NCI-H345 treated with DMSO at 0.1 percent for 48 hours (cell line): ENCODE data around the gene TPM1.

ENCODE experiments used
- DNase-seq: peaks from one replicate; lab custom pipeline; 2025; ENCODE audit not compliant: unreplicated experiment; lab: John Stamatoyannopoulos, UW

TPM1 gene

GRCh38 chr15:63015618-63016017 is 26.9 kb upstream of the TPM1 start:
- no peak for DNase-seq

GRCh38 chr15:63016234-63016633 is 26.3 kb upstream of the TPM1 start:
- no peak for DNase-seq

GRCh38 chr15:63018639-63019038 is 23.9 kb upstream of the TPM1 start:
- DNase-seq: no peak

DNA sequence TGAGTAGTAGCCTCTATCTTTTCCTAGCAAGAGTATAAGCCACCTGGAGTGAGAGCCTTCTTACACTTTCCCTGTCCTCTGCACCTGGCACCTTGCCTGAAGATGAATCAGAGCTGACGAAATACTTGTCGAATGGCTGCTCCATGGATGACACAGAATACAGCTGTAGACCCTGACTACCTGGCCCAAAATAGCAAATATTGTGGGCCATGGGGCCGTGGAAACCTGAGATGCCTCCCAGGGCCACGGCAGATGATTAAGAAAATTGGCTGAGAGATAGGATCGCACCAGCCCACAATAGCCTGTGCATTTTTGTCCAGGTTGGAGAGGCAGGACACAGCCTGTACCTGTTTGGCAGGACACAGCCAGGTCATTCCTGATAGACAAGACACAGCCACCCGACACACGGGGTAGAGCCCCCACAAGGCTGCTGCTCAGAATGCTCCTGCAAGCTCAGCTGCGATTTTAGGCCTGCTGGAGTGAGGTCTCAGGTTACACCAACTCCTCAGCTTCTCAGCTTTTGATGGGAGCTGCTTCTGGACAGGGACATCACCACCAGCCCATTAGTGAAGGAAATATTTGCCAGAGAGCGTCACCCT is 22.9 kb upstream of the TPM1 start:
- no peak for DNase-seq

DNA sequence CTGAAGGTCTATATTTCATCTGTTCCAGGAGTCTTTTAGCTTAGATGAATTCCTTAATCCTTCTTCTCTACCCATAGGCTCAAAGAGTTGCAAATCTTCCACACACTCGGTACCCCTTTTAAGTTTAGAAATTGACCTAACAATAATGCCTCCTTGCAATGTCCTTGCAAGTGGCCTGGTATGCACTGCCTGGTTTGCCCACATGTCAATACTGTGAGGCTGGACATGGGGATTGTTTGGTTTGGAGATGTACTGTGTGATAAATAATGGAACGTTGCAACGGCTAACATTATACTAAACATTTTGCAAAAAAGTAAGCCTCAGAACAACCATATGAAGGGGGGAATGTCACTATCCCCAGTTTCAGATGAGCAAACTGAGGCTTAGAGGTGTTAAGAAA is 22.4 kb upstream of the TPM1 start:
- DNase-seq: no peak

DNA sequence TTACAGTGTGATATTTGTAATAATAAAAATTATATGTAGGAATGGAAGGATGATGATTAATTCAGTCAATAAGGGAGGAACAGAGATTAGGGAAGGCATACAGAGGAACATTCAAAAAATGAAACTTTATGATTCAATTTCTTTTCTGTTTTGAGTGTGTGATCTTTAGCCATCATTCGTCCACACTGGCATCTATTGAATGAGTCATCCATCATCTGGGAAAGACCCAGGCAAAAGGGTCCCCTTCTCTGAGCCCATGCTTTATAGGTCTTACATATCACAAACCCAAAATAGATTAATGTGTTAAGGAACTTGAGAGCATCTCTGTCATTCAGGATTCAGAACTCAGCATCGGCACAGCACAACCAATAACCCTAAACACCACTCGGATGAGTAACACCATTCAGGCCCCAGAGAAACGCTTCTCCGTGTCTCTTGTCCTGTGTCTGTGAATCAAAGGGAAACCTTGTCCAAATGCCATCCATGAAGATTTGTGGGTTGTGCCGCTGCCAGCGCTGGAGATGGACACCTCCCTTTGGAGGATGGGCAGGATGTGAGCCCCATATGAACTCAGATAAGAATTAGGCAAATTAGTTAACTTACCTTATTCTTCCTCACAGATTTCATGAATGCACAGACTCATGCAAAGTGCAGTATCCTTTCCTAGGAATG is 21.7 kb upstream of the TPM1 start:
- no peak for DNase-seq

GRCh38 chr15:63022181-63022580 is 20.4 kb upstream of the TPM1 start:
- no peak for DNase-seq

DNA sequence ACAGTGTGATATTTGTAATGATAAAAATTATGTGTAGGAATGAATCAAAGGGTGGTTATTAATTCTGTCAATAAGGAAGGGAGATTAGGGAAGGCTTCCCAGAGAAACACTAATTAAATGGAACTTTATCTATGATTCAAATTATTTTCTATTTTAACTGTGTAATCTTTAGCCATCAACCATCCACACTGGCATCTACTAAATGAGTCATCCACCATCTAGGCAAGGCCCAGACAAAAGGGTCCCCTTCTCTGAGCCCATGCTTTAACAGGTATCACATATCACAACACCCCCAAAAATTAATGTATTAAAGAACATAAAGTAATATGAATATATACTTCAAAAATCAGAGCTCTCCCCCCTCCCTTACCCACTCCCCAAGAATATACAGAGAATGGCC is 19.9 kb upstream of the TPM1 start:
- no peak for DNase-seq

- DNase-seq: no peak
These were observed 19.1 kb upstream of the TPM1 start for GRCh38 chr15:63023351-63023945.

DNA sequence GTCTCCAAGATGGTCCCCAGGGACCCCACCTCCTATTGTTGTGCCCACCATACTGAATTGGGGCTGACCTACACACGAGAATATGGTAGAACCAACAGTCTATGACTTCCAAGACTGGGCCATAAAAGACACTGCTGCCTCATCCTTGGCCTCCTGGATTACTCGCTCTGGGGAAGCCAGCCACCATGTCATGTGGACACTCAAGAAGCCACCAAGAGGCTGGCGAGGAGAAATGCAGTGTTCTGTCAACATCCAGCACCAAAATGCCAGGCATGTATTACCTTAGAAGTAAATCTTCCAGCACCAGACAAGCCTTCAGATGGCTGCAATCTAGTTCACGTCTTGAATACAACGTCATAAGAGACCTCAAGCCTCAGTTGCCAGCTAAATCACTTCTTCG is 17.1 kb upstream of the TPM1 start:
- no peak for DNase-seq

DNA sequence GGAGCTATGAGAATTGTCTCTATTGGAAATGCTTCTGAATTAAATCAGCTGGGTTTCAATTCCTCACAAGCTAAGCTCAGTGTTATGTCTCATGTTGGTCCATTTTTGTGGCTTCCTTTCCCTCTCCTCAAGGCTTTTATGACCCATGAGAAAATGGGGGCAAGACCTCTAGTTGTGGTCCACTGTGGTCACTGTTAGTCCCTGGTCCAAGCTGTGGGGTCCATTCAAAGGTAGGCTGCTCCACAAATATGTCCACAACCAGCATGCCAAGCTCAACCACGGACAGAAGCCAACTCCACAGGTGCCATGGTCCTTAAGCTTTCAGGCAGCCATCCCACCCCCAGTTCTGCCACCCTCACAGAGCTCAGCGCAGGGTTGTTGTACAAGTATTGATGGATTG is 14.9 kb upstream of the TPM1 start:
- DNase-seq: no peak

DNA sequence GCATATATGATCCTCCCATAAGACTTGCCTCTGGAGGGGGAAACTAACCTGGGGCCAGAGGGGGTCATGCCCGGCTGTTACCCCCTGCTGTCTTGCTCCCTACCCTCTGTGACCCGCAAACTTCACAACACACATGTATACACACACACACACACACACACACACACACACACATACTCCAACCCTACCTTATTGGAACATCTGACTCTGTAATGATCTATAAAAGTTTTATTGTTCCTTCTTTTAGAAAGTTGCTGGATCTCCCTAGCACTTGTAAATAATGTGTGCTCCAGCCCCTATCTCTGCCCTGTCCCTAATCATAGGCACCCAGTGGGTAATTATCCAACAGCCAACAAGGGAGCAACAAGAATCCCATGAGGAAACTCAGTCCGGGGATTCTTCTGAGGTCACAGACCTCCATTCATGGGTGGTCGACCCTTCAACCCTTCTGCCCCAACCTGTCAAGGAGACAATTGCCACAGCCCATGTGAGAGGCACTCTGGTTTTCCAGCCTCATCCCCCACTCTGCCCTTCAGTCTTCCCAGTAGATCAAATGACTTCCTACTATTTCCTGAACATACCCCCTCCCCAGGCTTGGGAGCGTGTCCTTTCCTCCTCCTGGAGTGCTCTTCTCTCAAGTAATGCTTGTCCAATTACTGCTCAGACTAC is 14.0 kb upstream of the TPM1 start:
- DNase-seq: no peak

- DNase-seq: no peak
These were observed 12.9 kb upstream of the TPM1 start for GRCh38 chr15:63029676-63030075.

DNA sequence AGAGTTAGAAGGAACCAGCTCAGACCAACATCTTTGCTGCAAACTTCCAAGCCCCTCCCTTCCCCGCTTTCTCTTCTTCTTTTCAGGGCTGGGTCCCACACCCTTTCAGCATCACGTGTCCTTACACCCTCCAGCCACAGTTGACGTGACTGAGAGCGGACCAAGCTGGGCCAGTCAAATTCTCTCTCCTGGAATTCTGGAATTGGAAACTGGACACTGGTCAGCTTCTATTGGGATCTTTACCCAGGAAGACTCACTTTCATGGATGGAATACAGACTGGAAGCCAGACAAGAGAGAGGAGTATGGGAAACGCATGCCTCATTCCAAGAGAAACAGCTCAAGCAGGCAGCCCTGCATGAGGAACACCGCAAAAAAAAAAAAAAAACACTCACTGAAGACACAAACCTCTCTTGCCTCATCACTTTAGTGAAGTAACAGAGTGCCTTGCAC is 12.4 kb upstream of the TPM1 start:
- no peak for DNase-seq

- no peak for DNase-seq
These were observed 8.0 kb upstream of the TPM1 start for GRCh38 chr15:63034578-63034977.

DNA sequence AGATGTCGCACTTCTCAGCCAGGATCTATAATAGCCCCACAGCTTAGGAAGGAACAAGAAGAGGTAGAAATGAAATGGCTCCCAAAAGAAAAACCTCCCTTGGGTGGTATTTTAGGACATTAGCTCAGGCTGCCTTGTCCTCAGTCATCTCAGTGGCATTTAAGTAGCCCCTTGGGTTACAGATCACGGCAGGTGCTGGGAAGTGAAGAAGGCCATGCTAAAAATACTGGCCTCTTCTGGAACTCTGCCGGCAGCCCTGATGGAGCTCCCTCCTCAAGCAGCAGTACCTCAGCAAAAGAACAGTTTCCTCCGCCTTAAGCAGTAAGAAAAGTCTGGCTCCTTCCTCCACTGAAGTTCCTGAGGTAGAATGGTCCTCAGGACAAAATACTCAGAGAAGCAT is 7.3 kb upstream of the TPM1 start:
- no peak for DNase-seq

GRCh38 chr15:63035977-63036376 is 6.6 kb upstream of the TPM1 start:
- DNase-seq: no peak

GRCh38 chr15:63037976-63038720 is 4.4 kb upstream of the TPM1 start:
- DNase-seq: peak; percentile 29

GRCh38 chr15:63038926-63039673 is 3.4 kb upstream of the TPM1 start:
- no peak for DNase-seq

DNA sequence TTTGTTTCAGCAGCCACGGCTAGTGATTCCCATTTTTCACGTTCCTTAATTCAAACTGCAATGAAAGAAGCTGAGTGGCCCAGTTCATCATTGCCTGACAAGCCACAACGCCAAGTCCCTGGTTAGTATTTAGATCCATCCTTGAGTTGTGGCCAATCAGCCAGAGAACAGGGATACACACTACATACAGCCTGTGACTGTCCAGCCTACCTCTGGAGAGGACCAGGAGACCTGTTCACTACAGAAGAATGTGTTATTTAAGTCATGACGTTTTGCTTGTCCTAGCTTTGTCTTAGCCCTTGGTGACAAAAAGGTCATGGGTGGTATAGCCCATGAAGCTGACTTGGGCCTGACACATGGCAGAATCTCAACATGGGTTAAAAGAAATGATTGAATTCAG is 2.7 kb upstream of the TPM1 start:
- DNase-seq: no peak

DNA sequence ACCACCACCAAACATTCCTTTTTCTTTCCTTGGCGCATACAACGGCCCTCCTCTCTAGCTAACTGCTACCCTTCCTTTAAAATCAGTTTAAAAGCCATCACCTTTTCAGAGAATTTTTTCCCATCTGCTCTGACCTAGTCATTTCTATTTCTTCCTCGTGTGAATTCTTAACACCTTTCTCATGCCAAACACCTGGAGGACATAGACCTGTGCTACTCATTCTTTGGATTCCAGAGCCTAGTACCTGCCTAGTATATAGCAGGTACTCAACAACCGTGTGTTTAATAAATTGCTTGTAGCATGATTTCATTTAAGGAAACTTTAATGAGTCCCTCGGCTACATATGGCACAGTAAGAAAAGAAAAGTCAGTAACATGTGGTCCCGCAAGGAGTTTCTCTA is 2.0 kb upstream of the TPM1 start:
- DNase-seq: no peak
